NT2/D1 (cell line): Measurements from ENCODE around the gene ZNF592.

Experiments used
- YY1 ChIP-seq: IDR thresholded peaks from 2 replicates; pipeline ENCODE4 v1.6.1; 2011; ENCODE audit not compliant: insufficient read length, insufficient read depth
- ZNF274 ChIP-seq: IDR thresholded peaks from 2 replicates; pipeline ENCODE4 v1.6.1; 2011; ENCODE audit warnings: mild to moderate bottlenecking, low read depth, low read length

DNA sequence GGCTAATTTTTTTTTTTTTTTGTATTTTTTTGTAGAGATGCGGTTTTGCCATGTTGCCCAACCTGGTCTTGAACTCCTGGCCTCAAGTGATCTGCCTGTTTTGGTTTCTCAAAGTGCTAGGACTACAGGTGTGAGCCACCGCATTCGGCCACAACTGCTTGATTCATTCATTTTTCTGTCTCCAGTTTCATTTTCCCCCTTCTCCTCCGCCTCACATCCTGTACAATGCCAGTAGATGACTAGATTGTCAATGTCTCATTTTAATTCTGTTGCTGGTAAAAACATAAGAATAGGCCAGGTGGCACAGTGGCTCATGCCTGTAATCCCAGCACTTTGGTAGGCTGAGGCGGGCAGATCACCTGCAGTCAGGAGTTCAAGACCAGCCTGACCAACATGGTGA, 12.0 kb upstream of the ZNF592 start:
- TF ChIP-seq ZNF274: no peak
- TF ChIP-seq YY1: no peak
